ENCODE data around the gene PKHD1.
A peak's percentile ranks its signal among the peaks of the same experiment; 100 is the strongest.

The PKHD1 gene

DNA sequence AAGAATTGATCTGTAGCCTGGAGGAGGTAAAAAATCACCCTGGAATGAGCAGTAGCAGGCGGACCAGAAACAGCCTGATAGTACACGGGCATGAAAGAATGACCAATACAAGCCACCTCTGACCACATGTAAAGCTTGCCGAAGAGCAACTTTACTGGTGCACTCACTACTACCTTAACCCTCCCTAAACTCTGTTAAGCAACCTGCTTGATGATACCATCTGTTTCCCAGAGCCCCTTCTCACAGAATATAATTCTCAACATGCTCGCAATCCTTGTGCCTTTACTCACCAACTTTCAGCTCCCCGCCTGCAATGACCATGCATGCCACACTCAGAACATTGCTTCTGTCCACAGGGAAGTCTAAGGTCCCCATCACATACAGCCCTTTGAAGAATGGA, 296.5 kb downstream of the PKHD1 start:
- TF ChIP-seq GABPA (IDR thresholded peaks at IDR 0.05; ENCODE audit: low read depth): no peak
- TF ChIP-seq POLR2AphosphoS5 (IDR thresholded peaks at IDR 0.05; ENCODE audit: low read depth): no peak
- TF ChIP-seq, protein P1, sequence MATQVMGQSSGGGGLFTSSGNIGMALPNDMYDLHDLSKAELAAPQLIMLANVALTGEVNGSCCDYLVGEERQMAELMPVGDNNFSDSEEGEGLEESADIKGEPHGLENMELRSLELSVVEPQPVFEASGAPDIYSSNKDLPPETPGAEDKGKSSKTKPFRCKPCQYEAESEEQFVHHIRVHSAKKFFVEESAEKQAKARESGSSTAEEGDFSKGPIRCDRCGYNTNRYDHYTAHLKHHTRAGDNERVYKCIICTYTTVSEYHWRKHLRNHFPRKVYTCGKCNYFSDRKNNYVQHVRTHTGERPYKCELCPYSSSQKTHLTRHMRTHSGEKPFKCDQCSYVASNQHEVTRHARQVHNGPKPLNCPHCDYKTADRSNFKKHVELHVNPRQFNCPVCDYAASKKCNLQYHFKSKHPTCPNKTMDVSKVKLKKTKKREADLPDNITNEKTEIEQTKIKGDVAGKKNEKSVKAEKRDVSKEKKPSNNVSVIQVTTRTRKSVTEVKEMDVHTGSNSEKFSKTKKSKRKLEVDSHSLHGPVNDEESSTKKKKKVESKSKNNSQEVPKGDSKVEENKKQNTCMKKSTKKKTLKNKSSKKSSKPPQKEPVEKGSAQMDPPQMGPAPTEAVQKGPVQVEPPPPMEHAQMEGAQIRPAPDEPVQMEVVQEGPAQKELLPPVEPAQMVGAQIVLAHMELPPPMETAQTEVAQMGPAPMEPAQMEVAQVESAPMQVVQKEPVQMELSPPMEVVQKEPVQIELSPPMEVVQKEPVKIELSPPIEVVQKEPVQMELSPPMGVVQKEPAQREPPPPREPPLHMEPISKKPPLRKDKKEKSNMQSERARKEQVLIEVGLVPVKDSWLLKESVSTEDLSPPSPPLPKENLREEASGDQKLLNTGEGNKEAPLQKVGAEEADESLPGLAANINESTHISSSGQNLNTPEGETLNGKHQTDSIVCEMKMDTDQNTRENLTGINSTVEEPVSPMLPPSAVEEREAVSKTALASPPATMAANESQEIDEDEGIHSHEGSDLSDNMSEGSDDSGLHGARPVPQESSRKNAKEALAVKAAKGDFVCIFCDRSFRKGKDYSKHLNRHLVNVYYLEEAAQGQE (IDR thresholded peaks at IDR 0.05; ENCODE audit: insufficient replicate concordance, low read depth): no peak
- no peak for TF ChIP-seq CTCF (IDR thresholded peaks at IDR 0.05; ENCODE audit: insufficient read depth, low read length)
- no peak for TF ChIP-seq SPI1 (IDR thresholded peaks at IDR 0.05; ENCODE audit: borderline replicate concordance, low read depth)
- Histone ChIP-seq H3K27me3 (ENCODE audit: insufficient read depth, poor library complexity, severe bottlenecking) (no peaks in the 10 kb centered on the region), H3K4me3 (replicated peaks; ENCODE audit: insufficient read depth, low read length) (no peak overlapping the region), H3K27ac (replicated peaks) (no peak overlapping the region)
- DNase-seq (ENCODE audit: low read depth in 1 of 2, low spot score in 1 of 2): no peak

DNA sequence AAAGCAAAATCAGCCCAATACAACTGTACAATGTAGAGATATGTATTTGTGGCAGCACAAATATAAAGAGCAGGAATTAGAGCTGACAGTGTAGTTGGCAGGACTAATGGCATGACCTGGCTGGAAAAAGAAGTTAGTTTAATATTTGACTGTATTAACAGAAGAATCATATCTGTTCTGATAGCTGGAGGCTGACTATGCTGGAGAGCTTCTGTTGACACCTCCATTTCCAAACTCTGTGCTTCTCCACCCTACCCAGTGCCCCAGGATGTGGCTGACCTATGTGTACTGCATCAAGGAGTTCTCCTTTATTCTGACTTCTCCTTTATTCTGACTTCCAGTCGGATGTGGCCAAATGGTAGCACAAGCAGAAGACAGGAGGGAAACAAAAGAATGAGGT, 299.3 kb downstream of the PKHD1 start:
- Histone ChIP-seq H3K4me3 (replicated peaks; ENCODE audit: insufficient read depth, low read length) (no peak overlapping the region), H3K27me3 (ENCODE audit: insufficient read depth, poor library complexity, severe bottlenecking) (no peaks in the 10 kb centered on the region), H3K27ac (replicated peaks) (no peak overlapping the region)
- DNase-seq (ENCODE audit: low read depth in 1 of 2, low spot score in 1 of 2): no peak
- TF ChIP-seq SPI1 (IDR thresholded peaks at IDR 0.05; ENCODE audit: borderline replicate concordance, low read depth) (peak; percentile 32; the same call in 1 of the 2 replicates), CTCF (IDR thresholded peaks at IDR 0.05; ENCODE audit: insufficient read depth, low read length) (no peak), POLR2AphosphoS5 (IDR thresholded peaks at IDR 0.05; ENCODE audit: low read depth) (no peak)
- TF ChIP-seq, protein P1 (IDR thresholded peaks at IDR 0.05; ENCODE audit: insufficient replicate concordance, low read depth): no peak

- TF ChIP-seq GABPA (IDR thresholded peaks at IDR 0.05; ENCODE audit: low read depth) (no peak), POLR2AphosphoS5 (IDR thresholded peaks at IDR 0.05; ENCODE audit: low read depth) (no peak), SPI1 (IDR thresholded peaks at IDR 0.05; ENCODE audit: borderline replicate concordance, low read depth) (no peak), CTCF (IDR thresholded peaks at IDR 0.05; ENCODE audit: insufficient read depth, low read length) (no peak)
- TF ChIP-seq, protein P1 (IDR thresholded peaks at IDR 0.05; ENCODE audit: insufficient replicate concordance, low read depth): no peak
- H3K27me3 ChIP-seq (ENCODE audit: insufficient read depth, poor library complexity, severe bottlenecking): no peaks in the 10 kb centered on the region
- H3K4me3 ChIP-seq (replicated peaks; ENCODE audit: insufficient read depth, low read length): no peak overlapping the region
- DNase-seq (ENCODE audit: low read depth in 1 of 2, low spot score in 1 of 2): no peak
- H3K27ac ChIP-seq (replicated peaks): no peak overlapping the region
Observed at GRCh38 chr6:51778666-51779065, 308.7 kb downstream of the PKHD1 start.

Measured in HL-60 (cell line).